ENCODE results near the gene DDR2. TPM values are rescaled to one million over a fixed set of nuclear protein-coding genes. Genes with fewer than 3 reads are reported as not detected.

DDR2 gene
- total RNA-seq, 1 experiment from 2014 or later = 0.52 TPM

GRCh38 chr1:162753998-162754585, 121.8 kb downstream of the DDR2 start:
- Mint-ChIP-seq H3K27ac (no peak overlapping the region), H3K4me3 (no peak overlapping the region), H3K4me1 (0 out of 4 replicates have a peak, but pooled peaks cover 0 to 4% of the 10 kb centered on the region in 2 experiments), H3K9me3 (peaks cover 2 to 4% of the 10 kb centered on the region in 2 experiments; a peak in 3 of 5 replicates), H3K36me3 (ENCODE audit: insufficient read depth in 1 of 3, low read depth in 3 of 3) (no peaks in the 10 kb centered on the region), H3K27me3 (ENCODE audit: low read depth) (no peaks in the 10 kb centered on the region)
- H3K56ac ChIP-seq (ENCODE audit: insufficient read length, low read depth, low read length) = no peak overlapping the region
- no peaks in the 10 kb centered on the region for H3K79me1 ChIP-seq (ENCODE audit: insufficient read depth, low read depth, low read length, poor library complexity, severe bottlenecking)
- no peak overlapping the region for H2BK12ac ChIP-seq (ENCODE audit: insufficient read length, low read depth, low read length)
- H3K27me3 ChIP-seq (ENCODE audit: insufficient read depth, low read length) = no peaks in the 10 kb centered on the region
- H2BK20ac ChIP-seq (ENCODE audit: low read depth, low read length, poor library complexity, severe bottlenecking) = no peak overlapping the region
- no peak overlapping the region for H3K18ac ChIP-seq (ENCODE audit: insufficient read length, low read depth, low read length)
- H2AFZ ChIP-seq (ENCODE audit: low read length) = no peak overlapping the region
- H3K9ac ChIP-seq (ENCODE audit: extremely low read depth, insufficient read length, low read length) = no peak overlapping the region
- no peak overlapping the region for H3K23ac ChIP-seq (ENCODE audit: insufficient read length, low read depth, low read length)
- H4K20me1 ChIP-seq (ENCODE audit: control insufficient read depth, insufficient read depth, insufficient read length) = no peaks in the 10 kb centered on the region
- no peak for DNase-seq
- no peak overlapping the region for H2BK5ac ChIP-seq (ENCODE audit: insufficient read length, low read length)
- H3K23me2 ChIP-seq (ENCODE audit: insufficient read length, low read depth, low read length, poor library complexity, severe bottlenecking) = no peaks in the 10 kb centered on the region
- no peak overlapping the region for H4K5ac ChIP-seq (ENCODE audit: insufficient read length, low read depth, low read length)
- no peak overlapping the region for H3K4me2 ChIP-seq (ENCODE audit: insufficient read depth, insufficient read length, low read length)
- no peak overlapping the region for H3K14ac ChIP-seq (ENCODE audit: insufficient read depth, low read length)
- H3K27ac ChIP-seq (ENCODE audit: insufficient read length, low read depth, low read length) = no peak overlapping the region
- no peak overlapping the region for H2BK15ac ChIP-seq (ENCODE audit: low read depth, low read length)
- no peak overlapping the region for H2BK120ac ChIP-seq (ENCODE audit: low read depth, low read length, poor library complexity, severe bottlenecking)
- H4K8ac ChIP-seq (replicated peaks; ENCODE audit: insufficient read length, low read depth, low read length) = no peak overlapping the region
- no peaks in the 10 kb centered on the region for H3K79me2 ChIP-seq (ENCODE audit: insufficient read depth, low read length)
- H3K4me1 ChIP-seq (ENCODE audit: insufficient read depth, low read length) = no peaks in the 10 kb centered on the region
- no peak overlapping the region for H3K4ac ChIP-seq (ENCODE audit: low read depth, low read length)
- WGBS (ENCODE audit: extremely low coverage, insufficient read length, low lambda C conversion rate) = no CpG with 5 or more reads among the region's 1 CpG
- H2AK5ac ChIP-seq (ENCODE audit: insufficient read length, low read length) = no peak overlapping the region
- H4K91ac ChIP-seq (ENCODE audit: insufficient read length, low read depth, low read length) = no peak overlapping the region
- no peaks in the 10 kb centered on the region for H3K9me3 ChIP-seq (ENCODE audit: control insufficient read depth, low read depth, low read length)
- no peak overlapping the region for H3T11ph ChIP-seq (ENCODE audit: low read length)
- TF ChIP-seq CTCF (conservative IDR thresholded peaks at IDR 0.05) = no peak
